Esophagus mucosa (tissue), 1 donor: ENCODE data around the gene LYPD4. TPM values are rescaled to one million over a fixed set of nuclear protein-coding genes. Genes with fewer than 3 reads are reported as not detected.

Experiments used
- ATAC-seq: fragments of 200-7000 bp; cut with Tn5 transposase; one replicate; pipeline ENCODE4 v1.9.1; 2020
- total RNA-seq: library from RNA; stranded (reverse); gene quantifications from one replicate; pipeline ENCODE4 v1.2.4, GENCODE V29; 2023
- donor health status: DM: yes; HTN: yes; CAD: no.

Gene LYPD4
- total RNA-seq, 1 donor from 2014 or later = not detected

DNA sequence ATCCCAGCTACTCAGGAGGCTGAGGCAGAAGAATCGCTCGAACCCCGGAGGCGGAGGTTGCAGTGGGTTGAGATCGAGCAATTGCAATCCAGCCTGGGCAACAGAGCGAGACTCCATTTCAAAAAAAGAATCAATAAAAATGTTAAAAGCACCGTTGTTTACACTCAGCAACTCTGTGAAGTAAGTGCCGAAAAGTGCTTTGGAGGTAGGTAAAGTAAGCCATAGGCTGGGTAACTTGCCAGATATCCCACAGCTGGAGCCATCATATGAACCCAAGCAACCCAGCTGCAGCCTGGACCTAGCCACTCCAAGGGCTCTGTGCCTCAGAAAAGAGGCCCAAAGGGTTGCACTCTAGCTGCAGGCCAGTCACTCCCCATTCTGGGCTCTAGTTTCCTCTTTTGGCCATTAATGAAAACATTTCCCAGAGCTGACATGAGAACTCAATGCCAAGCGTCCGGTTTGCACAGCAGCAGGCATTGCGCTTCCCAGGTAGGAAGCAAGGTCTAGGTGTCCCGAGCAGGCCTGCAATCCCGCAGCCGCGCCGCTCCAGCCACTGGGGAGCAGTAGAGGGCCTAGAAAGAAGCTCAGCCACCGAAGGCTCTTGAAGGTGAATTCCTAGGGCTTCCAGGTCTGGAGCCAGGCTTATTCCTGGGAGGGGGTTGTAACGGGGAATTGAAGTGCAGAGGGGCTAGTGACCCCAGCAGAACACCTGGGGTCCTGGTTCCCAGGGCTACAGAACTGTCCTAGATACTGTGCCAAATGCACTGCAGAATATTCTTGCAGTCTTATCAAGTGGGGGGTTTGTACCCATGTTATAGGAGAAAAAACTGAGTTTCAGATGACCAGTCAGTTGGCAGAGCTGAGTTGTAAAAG is 28.5 kb upstream of the LYPD4 start:
- peak; percentile 58 for ATAC-seq

GRCh38 chr19:41872384-41872774 is 27.9 kb upstream of the LYPD4 start:
- no peak for ATAC-seq

GRCh38 chr19:41871573-41872383 is 27.3 kb upstream of the LYPD4 start:
- ATAC-seq = peak; percentile 12

- peak; percentile 4 for ATAC-seq
These were observed 26.0 kb upstream of the LYPD4 start for GRCh38 chr19:41870401-41870873.

DNA sequence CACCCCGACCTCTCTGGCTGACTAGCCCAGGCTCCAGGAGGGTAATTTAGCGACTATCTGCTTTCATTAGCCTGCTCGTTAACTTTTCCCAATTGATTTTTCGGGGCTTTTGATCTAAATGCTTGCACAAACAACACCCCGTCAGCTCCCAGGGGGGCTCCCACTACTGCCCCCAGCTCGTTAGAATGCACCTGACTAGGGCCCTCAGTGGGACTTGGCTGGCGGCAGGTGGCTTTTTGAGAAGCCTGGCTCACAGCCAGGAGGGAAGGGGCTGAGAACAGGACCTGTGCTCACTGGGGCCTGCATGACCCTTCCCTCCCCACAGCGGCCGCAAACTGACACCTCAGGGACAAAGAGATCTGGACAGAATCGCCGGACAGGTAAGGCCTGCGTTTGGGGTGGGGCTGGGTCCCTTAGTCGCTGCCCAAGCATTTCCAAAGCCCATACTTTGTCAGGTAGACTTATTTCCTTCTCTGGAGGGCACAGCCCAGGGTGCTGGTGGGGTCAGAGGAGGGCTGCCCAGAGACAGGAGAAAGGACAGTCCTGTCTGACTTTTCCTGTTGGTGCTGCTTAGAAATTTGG is 25.0 kb upstream of the LYPD4 start:
- ATAC-seq = no peak

- no peak for ATAC-seq
These were observed 24.5 kb upstream of the LYPD4 start for GRCh38 chr19:41868989-41869300.

GRCh38 chr19:41868120-41868988 is 23.9 kb upstream of the LYPD4 start:
- peak; percentile 19 for ATAC-seq

GRCh38 chr19:41866284-41866683 is 21.8 kb upstream of the LYPD4 start:
- no peak for ATAC-seq

DNA sequence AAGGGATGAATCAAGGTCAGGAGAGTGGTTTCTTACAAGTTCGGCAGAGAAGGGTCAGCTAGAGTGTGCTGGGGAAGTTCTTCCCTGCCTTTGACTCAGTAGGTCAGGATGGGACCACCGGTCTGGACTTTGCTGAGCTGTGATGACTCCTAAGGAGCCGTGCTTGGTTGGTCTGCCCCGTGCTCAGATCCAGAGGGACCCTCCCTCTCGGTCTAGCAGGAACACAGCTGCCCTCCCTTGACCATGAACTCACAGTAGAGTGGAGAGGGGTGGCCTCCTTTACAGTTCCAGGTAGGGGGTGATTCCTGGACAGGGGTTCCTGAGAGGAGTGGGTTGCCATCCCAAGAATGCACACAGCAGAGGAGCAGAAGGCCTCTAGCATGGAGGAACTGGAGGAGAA is 19.9 kb upstream of the LYPD4 start:
- no peak for ATAC-seq

DNA sequence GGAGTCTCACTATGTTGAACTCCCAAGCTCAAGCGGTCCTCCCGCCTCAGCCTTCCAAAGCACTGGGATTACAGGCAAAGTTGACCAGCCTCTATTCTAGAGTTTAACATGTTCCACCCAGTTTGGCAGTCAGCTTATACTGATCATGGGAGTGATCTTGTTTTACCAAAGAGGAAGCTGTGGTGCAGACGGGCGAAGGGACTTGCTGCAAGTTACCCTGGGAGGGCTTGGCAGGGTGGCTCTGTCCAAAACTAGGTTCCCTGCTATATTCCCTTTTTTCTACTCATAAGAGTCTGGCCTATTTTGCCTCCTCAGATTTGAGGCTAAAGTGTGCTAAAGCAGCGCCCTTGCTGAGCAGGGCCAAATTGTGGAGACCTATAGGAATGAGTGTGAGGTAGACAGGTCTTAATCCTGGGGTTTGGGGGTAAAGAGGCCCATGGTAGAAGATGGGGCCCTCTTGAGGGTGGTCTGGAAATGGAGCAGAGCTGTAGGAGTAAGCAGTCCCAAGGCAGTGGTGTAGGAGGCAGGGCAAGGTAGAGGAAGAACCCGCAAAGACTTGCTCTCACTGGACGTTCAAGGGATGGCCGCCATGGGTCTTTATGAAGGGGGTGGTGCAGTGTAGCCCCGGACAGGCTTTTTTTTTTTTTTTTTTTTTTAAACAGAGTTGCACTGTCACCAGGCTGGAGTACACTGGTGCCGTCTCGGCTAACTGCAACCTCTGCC is 18.9 kb upstream of the LYPD4 start:
- no peak for ATAC-seq

- no peak for ATAC-seq
These were observed 18.0 kb upstream of the LYPD4 start for GRCh38 chr19:41862445-41862986.

DNA sequence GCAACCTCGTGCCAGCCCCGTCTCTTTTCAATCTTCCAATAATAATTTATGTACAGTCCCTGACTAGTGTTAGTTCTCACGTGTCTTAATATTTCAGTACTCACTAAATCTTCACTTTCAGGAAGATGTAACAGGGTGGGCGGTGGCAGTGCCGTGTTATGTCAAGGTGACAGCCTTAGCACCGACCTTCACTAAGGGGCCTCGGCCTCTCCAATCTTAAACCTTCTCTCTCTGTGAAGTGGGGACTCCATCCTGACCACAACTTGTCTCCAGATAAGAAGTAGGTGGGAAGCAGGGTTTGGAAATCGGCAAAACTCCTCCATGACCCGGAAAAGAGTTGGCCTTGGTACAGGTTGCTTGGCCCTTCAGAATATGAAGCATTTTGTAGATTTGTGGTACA is 17.4 kb upstream of the LYPD4 start:
- no peak for ATAC-seq

GRCh38 chr19:41861116-41861768 is 16.8 kb upstream of the LYPD4 start:
- ATAC-seq = no peak

DNA sequence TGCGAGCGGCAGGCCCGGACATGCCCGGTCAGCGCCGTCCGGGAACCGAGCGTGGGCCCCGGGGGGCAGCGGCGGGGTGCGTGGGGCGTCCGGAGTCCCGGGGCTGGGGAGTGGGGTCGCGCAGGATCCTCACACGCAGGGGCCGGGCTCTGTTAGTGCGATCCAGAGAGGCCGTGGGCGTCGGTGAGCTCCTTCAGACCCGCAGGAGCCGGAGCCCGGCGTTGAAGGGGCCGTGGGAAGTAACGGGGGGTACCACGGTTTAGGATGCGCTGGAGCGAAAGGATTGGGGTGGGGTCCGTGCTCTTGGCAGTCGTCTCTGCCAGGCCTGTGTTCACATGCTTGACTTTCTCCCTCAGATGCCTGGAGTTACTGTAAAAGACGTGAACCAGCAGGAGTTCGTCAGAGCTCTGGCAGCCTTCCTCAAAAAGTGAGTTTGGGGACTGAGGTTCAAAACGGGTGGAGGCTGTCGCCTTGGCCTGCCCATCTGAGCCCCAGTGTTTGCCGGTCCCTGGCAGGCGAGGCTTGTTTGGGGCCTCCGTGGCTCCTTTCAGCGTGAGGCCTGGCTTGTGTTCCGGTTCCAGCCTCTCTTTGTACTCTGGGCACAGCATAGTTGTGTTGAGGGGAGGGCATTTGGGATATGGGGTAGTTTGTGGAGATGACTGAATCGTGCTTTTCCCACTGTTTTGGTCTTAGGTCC is 16.1 kb upstream of the LYPD4 start:
- no peak for ATAC-seq

DNA sequence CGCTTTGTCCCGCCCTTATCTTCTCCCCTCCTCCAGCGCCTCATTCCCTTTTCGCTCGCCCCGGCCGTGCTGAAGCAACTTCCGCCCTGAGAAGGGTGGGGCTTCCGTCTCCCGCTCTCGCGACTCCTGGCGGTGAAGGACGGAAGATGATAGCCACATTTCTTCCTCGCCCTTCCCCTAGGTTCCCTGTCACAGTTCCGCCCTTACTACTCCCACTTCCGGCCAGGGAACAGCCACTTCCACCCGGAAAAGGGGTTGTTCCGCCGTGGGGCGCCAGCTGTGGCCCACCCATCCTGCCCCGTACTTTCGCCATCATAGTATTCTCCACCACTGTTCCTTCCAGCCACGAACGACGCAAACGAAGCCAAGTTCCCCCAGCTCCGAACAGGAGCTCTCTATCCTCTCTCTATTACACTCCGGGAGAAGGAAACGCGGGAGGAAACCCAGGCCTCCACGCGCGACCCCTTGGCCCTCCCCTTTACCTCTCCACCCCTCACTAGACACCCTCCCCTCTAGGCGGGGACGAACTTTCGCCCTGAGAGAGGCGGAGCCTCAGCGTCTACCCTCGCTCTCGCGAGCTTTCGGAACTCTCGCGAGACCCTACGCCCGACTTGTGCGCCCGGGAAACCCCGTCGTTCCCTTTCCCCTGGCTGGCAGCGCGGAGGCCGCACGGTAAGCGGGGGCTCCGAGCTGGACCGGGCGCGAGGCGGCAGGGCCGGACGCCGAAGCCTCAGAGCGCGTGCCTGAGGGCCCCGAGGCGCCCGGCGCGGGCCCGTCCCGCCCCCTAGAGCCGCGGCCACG is 15.3 kb upstream of the LYPD4 start, which contains the start of gene RPS19:
Gene RPS19 (plus strand): TSS at position 638 of the 801 bp plus-strand sequence. CDS start 520 bp downstream, outside the sequence.
- ATAC-seq = peak; percentile 95

DNA sequence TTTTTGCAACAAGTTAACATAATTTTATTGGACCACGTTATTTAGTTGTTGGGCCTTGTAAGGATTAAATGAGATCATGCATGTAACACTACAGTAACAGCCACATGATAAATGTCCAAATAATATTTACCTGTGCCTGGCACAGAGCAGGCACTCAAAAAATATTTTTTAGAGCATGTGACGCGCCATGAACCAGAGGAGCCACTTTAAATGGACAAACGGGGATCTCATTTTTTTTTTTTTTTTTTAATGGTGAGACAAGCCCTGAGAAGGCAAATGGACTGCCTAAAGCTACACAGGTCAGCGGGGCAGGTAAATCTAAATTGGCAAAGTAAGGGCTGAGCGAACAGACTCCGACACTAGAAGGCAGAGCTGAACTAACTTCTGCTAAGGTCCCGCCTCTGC is 14.7 kb upstream of the LYPD4 start:
- ATAC-seq = no peak

GRCh38 chr19:41853768-41854167 is 9.3 kb upstream of the LYPD4 start:
- no peak for ATAC-seq

- ATAC-seq = no peak
These were observed 8.9 kb upstream of the LYPD4 start for GRCh38 chr19:41853344-41853743.

DNA sequence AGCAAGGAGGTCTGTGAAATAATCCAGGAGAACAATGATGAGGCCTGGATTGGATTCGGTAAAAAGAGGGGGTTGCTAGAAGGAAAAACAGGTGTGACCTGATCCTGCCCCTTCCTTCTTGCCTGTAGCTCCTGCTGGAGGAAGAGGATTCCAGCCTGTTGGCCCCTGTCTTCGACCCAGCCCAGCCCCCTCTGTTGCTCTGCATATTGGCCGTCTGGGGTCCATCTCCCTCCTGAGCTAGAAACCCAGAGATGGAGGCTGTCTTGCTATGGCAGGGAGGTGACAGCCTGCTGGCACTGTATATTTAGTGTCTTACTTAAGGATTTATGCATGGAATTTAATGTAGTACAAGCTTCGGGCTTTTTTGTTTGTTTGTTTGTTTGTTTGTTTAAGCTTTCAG is 7.0 kb upstream of the LYPD4 start:
- no peak for ATAC-seq
